ENCODE measurements around the gene KLK2.

Gene KLK2

DNA sequence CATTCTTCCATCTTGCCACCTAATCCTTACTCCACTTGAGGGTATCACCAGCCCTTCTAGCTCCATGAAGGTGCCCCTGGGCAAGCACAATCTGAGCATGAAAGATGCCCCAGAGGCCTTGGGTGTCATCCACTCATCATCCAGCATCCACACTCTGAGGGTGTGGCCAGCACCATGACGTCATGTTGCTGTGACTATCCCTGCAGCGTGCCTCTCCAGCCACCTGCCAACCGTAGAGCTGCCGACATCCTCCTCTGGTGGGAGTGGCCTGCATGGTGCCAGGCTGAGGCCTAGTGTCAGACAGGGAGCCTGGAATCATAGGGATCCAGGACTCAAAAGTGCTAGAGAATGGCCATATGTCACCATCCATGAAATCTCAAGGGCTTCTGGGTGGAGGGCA lies 21.6 kb upstream of the KLK2 start:
- DNase-seq, result no peak

DNA sequence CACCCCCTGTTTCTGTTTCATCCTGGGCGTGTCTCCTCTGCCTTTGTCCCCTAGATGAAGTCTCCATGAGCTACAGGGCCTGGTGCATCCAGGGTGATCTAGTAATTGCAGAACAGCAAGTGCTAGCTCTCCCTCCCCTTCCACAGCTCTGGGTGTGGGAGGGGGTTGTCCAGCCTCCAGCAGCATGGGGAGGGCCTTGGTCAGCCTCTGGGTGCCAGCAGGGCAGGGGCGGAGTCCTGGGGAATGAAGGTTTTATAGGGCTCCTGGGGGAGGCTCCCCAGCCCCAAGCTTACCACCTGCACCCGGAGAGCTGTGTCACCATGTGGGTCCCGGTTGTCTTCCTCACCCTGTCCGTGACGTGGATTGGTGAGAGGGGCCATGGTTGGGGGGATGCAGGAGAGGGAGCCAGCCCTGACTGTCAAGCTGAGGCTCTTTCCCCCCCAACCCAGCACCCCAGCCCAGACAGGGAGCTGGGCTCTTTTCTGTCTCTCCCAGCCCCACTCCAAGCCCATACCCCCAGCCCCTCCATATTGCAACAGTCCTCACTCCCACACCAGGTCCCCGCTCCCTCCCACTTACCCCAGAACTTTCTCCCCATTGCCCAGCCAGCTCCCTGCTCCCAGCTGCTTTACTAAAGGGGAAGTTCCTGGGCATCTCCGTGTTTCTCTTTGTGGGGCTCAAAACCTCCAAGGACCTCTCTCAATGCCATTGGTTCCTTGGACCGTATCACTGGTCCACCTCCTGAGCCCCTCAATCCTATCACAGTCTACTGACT lies 18.4 kb upstream of the KLK2 start, which contains the start of gene KLK3:
Gene KLK3, plus strand, starts transcription at position 280 of the 775 bp plus-strand sequence. Its CDS starts 41 bp downstream, at position 321.
- no peak for DNase-seq

DNA sequence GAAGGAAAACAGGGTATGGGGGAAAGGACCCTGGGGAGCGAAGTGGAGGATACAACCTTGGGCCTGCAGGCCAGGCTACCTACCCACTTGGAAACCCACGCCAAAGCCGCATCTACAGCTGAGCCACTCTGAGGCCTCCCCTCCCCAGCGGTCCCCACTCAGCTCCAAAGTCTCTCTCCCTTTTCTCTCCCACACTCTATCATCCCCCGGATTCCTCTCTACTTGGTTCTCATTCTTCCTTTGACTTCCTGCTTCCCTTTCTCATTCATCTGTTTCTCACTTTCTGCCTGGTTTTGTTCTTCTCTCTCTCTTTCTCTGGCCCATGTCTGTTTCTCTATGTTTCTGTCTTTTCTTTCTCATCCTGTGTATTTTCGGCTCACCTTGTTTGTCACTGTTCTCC lies 15.9 kb upstream of the KLK2 start:
- no peak for DNase-seq

DNA sequence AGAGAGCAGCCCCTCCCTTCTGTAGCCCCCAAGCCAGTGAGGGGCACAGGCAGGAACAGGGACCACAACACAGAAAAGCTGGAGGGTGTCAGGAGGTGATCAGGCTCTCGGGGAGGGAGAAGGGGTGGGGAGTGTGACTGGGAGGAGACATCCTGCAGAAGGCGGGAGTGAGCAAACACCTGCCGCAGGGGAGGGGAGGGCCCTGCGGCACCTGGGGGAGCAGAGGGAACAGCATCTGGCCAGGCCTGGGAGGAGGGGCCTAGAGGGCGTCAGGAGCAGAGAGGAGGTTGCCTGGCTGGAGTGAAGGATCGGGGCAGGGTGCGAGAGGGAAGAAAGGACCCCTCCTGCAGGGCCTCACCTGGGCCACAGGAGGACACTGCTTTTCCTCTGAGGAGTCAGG lies 14.4 kb upstream of the KLK2 start:
- DNase-seq, result no peak

DNA sequence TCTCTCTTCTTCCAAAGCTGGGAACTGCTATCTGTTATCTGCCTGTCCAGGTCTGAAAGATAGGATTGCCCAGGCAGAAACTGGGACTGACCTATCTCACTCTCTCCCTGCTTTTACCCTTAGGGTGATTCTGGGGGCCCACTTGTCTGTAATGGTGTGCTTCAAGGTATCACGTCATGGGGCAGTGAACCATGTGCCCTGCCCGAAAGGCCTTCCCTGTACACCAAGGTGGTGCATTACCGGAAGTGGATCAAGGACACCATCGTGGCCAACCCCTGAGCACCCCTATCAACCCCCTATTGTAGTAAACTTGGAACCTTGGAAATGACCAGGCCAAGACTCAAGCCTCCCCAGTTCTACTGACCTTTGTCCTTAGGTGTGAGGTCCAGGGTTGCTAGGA lies 13.4 kb upstream of the KLK2 start:
- no peak for DNase-seq

DNA sequence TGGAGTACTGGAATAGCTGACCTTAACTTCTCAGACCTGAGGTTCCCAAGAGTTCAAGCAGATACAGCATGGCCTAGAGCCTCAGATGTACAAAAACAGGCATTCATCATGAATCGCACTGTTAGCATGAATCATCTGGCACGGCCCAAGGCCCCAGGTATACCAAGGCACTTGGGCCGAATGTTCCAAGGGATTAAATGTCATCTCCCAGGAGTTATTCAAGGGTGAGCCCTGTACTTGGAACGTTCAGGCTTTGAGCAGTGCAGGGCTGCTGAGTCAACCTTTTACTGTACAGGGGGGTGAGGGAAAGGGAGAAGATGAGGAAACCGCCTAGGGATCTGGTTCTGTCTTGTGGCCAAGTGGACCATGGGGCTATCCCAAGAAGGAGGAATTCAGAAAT lies 12.2 kb upstream of the KLK2 start:
- DNase-seq, result no peak

DNA sequence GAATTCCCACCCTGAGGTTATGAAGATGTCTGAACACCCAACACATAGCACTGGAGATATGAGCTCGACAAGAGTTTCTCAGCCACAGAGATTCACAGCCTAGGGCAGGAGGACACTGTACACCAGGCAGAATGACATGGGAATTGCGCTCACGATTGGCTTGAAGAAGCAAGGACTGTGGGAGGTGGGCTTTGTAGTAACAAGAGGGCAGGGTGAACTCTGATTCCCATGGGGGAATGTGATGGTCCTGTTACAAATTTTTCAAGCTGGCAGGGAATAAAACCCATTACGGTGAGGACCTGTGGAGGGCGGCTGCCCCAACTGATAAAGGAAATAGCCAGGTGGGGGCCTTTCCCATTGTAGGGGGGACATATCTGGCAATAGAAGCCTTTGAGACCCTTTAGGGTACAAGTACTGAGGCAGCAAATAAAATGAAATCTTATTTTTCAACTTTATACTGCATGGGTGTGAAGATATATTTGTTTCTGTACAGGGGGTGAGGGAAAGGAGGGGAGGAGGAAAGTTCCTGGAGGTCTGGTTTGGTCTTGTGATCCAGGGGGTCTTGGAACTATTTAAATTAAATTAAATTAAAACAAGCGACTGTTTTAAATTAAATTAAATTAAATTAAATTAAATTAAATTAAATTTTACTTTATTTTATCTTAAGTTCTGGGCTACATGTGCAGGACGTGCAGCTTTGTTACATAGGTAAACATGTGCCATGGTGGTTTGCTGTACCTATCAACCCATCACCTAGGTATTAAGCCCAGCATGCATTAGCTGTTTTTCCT lies 11.5 kb upstream of the KLK2 start:
- no peak for DNase-seq

DNA sequence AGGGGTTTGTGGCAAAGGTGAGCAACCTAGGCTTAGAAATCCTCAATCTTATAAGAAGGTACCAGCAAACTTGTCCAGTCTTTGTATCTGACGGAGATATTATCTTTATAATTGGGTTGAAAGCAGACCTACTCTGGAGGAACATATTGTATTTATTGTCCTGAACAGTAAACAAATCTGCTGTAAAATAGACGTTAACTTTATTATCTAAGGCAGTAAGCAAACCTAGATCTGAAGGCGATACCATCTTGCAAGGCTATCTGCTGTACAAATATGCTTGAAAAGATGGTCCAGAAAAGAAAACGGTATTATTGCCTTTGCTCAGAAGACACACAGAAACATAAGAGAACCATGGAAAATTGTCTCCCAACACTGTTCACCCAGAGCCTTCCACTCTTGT lies 3.8 kb upstream of the KLK2 start:
- no peak for DNase-seq

DNA sequence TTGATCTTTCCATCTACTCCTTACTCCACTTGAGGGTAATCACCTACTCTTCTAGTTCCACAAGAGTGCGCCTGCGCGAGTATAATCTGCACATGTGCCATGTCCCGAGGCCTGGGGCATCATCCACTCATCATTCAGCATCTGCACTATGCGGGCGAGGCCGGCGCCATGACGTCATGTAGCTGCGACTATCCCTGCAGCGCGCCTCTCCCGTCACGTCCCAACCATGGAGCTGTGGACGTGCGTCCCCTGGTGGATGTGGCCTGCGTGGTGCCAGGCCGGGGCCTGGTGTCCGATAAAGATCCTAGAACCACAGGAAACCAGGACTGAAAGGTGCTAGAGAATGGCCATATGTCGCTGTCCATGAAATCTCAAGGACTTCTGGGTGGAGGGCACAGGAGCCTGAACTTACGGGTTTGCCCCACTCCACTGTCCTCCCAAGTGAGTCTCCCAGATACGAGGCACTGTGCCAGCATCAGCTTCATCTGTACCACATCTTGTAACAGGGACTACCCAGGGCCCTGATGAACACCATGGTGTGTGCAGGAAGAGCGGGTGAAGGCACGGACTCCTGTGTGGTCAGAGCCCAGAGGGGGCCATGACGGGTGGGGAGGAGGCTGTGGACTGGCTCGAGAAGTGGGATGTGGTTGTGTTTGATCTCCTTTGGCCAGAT lies 2.7 kb upstream of the KLK2 start:
- DNase-seq, result no peak

DNA sequence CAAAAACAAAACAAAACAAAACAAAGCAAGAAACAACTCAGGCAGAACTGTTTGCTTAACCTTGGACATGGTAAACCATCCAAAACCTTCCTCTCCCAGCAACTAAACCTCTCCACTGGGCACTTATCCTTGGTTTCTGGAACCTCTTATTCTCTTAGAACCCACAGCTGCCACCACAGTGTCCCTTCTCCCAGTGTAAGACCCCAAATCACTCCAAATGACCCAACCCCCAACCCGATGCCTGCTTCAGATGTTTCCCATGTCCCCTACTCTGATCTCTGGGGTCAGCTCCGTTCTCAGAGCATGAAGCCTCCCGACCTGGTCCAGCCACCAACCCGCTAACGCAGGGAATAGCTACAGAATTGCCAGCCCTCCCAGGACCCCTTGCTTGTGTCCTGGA lies 972 bp downstream of the KLK2 start:
- no peak for DNase-seq

DNA sequence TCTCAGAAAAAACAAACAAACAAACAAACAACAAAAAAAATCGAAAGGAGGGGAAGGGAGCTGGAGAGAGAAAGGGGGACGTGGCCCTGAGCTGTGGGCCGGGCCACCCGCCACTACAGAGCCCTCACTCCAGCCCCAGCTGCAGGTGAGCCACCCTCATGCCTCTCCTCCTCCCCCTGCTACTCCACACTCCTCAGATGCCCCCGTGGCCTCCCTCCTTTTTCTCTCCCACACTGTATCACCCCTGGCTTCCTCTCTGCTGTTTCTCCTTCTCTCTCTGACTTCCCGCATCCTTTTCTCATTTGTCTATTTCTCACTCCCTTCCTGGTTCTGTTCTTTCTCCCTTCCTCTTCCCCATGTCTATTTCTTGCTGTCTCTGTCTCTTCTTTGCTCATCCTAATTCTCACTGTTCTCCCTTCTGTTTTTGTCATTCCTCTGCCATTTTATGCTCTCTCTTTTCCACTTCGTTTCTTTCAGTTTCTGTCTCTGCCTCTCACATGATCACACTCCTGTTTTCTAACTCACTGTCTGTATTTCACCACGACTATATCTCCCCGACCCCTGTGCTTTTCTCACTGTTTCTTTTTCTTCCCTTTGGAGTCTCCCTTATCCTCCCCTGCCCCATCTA lies 2.7 kb downstream of the KLK2 start:
- no peak for DNase-seq

DNA sequence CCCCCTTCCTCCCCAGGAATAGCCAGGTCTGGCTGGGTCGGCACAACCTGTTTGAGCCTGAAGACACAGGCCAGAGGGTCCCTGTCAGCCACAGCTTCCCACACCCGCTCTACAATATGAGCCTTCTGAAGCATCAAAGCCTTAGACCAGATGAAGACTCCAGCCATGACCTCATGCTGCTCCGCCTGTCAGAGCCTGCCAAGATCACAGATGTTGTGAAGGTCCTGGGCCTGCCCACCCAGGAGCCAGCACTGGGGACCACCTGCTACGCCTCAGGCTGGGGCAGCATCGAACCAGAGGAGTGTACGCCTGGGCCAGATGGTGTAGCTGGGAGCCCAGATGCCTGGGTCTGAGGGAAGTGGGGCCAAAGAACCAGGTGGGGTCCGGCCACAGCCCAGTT lies 3.2 kb downstream of the KLK2 start:
- no peak for DNase-seq

DNA sequence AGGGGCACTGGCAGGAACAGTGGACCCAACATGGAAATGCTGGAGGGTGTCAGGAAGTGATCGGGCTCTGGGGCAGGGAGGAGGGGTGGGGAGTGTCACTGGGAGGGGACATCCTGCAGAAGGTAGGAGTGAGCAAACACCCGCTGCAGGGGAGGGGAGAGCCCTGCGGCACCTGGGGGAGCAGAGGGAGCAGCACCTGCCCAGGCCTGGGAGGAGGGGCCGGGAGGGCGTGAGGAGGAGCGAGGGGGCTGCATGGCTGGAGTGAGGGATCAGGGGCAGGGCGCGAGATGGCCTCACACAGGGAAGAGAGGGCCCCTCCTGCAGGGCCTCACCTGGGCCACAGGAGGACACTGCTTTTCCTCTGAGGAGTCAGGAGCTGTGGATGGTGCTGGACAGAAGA lies 4.1 kb downstream of the KLK2 start:
- DNase-seq, result no peak

DNA sequence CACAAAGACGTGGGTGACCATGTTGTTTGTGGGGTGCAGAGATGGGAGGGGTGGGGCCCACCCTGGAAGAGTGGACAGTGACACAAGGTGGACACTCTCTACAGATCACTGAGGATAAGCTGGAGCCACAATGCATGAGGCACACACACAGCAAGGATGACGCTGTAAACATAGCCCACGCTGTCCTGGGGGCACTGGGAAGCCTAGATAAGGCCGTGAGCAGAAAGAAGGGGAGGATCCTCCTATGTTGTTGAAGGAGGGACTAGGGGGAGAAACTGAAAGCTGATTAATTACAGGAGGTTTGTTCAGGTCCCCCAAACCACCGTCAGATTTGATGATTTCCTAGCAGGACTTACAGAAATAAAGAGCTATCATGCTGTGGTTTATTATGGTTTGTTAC lies 5.6 kb downstream of the KLK2 start:
- no peak for DNase-seq

DNA sequence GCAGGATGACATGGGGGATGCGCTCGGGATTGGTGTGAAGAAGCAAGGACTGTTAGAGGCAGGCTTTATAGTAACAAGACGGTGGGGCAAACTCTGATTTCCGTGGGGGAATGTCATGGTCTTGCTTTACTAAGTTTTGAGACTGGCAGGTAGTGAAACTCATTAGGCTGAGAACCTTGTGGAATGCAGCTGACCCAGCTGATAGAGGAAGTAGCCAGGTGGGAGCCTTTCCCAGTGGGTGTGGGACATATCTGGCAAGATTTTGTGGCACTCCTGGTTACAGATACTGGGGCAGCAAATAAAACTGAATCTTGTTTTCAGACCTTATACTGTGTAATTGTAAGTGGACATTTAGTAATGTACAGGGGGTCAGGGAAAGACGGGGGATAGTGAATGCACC lies 7.0 kb downstream of the KLK2 start:
- DNase-seq, result no peak

DNA sequence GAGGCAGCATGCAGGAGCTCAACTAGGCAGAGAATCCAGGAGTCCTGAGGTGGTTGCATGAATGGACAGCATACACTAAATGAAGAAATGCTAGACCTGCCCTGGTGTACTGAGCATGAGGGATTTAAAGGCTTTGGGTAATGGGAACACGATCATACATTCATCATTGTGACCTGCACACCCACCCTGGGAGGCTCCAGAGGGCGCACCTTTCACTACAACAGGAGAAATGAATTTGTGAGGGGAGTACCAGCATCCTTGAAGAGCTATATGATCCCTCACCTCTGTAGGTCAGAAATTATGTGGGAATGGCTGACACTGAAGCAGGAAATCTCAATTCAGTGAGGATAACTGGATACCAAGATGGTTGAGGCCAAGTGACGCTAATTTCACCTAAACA lies 8.9 kb downstream of the KLK2 start:
- DNase-seq, result no peak

DNA sequence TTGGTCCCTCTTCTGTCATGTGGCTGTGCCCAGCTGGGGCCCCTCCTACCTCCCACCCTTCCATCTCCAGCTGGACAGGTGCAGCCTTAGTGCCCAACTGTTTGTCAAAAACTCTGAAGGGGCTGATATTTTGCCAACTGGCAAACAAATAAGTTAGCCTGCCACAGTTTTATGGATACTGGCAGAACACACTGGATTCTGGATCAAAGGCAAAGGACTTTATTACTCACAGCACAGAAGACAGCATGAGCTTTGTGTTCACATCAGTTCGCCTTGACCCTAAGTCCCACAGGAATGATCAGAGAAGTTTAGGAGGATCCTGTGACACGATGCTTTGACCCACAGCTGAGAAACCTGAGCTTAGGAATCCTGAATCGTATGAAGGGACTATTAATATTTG lies 16.4 kb downstream of the KLK2 start:
- no peak for DNase-seq

DNA sequence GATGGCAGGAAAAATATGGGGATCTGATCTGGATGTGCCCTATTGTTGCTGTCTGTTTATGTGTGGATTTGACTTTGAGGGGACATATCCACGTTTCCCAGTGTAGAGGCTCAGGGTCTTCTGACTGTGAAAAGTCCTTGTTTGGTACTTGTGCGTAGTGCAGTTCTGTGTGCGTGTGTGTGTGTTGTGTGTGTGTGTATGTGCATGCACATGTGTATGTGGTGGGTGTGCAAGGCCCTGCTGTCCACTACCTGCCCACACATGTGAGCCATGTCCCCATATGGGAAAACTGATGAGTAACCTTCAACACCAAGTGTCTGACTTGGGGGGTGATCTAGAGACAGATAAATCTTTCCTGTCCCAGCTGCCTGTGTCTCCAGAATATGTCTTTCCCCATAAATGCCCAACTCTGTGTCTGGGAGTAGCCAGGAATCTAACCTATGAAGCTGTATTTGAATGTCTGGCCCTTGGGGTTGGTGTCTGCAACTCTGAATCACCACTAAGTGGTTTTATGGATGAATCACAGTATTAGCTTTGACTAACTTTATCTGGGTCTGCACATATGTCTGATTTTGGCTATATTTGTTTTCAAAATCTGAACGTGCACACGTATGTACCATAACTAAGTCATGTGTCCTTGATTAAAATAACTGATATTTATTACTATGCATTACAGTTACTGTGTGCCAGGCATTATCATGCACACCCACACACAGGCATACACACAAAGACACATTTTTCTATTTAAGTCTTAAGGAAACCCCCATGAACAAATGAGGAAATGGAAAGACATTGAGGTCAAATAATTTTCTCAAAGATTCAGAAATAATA lies 17.4 kb downstream of the KLK2 start:
- no peak for DNase-seq

DNA sequence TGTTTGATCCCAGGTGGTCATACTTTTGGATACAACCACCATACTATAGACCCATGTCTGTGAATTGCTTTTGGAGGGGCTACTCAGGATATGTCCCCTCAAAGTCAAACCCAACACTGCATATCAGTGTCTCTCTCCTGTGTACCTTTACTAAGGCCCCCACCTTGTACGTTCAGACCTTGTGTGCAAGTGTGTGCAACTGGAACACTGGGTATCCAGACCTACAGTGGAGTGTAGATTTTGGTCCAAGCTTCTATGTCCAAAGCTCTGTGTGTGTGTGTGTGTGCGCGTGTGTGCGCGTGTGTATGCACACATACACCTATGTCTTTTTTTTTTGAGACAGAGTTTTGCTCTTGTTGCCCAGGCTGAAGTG lies 18.0 kb downstream of the KLK2 start:
- no peak for DNase-seq

DNA sequence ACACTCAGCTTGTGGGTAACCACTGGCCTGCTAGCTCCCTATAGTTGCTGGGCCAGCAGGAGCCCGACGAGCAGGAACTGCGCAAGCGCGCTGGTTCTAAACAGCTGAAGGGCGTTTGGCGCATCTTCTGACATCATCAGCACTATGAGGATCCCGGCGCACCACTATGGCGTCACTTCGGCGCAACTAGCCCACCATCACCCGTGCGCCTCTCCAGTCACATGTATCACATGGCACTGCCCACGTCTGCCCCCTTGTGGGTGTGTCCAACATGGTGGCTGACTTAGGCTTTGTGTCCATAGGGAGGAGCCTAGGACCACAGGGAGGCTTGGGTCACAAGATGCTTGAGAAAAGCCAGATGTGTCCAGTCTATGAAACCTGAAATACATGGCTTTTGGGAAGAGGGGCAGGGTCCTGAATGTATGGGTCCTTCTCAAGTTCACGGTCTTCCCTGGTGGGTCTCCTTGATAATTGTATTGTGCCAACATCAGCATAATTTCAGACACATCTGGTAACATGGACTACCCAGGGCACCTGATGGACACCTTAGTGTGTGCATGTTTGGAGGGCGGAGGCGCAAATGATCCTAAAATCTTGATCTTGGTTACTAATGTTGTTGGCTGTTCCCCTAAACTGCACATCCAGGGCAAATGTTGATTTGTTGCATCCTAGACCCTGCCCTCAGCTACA lies 20.0 kb downstream of the KLK2 start:
- peak; percentile 55 to 64 for DNase-seq

DNA sequence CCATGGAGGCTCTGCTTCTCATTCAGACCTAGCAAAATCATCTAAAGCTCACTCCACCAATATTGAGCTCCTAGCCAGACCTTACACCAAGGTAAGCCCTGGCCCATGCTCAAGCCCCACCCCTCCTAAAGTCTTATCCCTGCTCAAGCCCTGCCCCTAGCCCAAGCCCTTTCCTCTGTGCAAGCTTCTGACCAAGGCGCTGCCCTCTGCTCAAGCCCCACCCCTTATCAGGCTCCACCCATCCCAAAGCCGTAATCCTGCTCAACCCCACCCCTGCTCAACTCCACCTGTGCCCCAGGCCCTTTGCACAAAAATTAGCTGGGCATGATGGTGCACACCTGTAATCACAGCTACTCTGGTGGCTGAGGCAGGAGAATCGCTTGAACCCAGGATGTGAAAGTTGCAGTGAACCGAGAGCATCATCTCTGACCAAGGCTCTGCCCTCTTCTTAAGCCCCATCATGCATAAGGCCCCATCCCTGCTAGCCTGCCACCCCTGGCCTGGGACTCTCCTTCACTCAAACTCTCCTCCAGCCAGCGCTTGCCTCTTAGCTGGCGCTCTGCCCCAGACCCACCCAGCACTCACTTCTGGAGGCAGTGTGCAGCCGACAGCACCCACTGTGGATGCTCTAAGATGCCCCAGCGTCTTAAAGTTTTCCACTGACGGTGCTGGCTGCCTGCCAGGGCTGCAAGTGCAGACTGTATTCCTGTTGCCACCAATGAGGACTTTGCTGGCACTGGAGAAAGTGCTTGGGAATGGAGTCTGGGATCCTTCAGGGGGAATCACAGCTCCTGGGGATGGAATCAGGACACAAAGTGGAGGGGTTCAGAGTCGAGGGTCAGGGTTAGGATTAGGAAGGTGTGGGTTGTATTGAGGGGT lies 21.5 kb downstream of the KLK2 start:
- DNase-seq, result no peak
